GM19372 (cell line): ENCODE results near the gene UBP1.
"Not testable (repeated sequence)": the region's sequence is repeated elsewhere in the genome, so short reads cannot be mapped to it uniquely, and the experiment has no call there.

Experiments
- ATAC-seq: cut with Tn5 transposase; IDR thresholded peaks from one replicate; pipeline ENCODE4 v1.9.1; 2021; ENCODE audit warnings: mild to moderate bottlenecking, low read depth, moderate library complexity; ENCODE audit not compliant: unreplicated experiment

Gene UBP1, protein sequence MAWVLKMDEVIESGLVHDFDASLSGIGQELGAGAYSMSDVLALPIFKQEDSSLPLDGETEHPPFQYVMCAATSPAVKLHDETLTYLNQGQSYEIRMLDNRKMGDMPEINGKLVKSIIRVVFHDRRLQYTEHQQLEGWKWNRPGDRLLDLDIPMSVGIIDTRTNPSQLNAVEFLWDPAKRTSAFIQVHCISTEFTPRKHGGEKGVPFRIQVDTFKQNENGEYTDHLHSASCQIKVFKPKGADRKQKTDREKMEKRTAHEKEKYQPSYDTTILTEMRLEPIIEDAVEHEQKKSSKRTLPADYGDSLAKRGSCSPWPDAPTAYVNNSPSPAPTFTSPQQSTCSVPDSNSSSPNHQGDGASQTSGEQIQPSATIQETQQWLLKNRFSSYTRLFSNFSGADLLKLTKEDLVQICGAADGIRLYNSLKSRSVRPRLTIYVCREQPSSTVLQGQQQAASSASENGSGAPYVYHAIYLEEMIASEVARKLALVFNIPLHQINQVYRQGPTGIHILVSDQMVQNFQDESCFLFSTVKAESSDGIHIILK

DNA sequence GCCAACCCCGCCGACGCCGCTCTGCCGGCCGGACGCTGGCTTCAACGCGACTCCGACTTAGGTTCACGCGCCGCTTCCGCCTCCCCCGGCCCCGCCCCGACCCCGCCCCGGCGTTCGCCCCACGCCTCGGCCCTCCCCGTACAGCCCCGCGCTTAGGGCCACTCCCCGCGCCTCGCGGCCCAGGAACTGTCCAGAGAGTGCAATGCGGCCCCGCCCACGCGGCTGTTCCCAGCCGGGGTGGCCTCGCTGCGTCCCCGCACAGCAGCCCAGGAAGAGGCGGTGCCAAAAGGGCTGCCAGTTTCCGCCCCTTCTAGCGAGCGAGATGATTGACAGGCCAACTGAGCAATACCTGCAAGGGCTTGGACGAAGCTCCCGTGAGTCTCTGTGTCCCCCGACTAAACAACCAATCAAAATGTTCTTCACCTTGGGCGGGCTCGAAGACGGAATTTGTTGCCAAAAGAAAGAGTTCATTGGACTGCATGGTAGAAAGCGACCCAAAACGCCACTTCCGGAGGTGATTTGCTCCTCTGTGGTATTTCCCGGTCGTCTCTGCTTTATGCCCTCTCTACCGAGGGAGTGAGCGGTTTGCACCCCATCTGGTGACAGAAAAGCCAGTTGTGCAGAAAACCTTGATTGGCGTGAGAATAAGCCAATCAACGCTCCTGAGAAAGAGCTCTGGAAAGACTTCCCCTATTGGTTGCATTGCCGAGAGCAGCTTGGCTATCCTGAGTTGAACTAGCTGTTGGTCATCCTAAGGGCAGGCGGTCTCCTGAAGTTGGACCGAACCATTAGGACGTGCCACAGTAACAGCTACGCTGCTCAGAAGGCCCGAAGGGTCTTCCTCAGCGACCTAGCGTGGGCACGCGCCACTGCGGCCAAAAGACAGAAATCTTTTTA is at the start of gene UBP1:
TSS of gene UBP1 (minus strand) at position 78 of the 897 bp plus-strand sequence. CDS start 557 bp downstream, outside the sequence.
- ATAC-seq = peak; percentile 79

DNA sequence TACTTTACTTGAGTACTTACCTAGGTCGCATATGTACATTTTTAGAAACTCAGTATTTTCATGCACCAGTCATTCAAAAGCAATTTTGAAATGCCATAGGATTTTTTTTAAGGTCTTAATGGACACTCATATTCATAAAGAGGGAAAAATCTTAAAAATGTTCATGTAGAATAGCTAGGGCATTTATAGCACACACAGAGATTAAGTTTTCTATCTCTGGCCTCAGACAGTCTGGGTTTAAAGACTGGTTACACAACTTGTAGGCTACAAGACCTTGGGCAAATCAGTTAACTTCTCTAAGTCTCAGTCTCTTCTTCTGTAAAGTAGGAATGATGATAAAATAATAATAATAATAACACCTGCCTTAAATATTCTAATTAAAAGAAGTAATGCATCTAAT is 48.5 kb upstream of the UBP1 start:
- no peak for ATAC-seq

DNA sequence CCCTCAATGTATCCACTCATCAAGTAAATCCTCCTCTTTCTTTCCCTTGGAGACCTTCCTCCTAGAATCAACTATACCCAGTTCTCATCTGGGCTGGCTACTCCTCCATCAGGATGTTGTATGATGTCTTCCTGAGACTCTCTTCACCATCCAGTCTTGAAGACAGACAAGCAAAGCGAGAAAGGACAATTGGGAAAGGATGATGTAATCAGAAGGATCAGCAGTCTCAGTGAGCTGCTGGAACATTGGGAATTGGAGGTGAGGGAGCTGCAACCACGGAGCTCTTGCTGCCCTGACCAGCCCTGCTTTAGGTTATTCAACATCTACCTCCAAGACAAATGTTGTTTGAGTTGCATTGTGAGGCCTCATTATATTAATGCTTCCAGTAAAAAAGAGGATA is 48.0 kb upstream of the UBP1 start:
- no peak for ATAC-seq

DNA sequence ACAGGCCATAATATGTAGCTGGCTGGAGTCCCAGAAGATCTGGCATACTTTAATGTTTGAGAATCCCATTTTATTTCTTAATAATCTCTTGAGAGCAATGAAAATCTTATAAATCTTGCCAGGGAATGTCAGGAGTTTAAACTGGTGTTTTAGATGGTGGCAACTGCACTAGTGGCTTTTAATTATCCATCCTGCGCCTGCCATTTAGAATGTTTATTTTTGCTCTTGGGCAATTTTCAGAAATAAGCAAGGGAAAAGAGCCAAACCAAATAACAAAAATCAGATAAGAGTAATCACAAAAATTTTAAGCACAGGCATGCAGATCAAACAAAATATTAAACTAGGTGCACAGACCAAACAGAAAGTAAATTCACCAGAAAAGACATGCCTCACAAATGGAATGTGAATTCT is 41.9 kb upstream of the UBP1 start:
- ATAC-seq = no peak

DNA sequence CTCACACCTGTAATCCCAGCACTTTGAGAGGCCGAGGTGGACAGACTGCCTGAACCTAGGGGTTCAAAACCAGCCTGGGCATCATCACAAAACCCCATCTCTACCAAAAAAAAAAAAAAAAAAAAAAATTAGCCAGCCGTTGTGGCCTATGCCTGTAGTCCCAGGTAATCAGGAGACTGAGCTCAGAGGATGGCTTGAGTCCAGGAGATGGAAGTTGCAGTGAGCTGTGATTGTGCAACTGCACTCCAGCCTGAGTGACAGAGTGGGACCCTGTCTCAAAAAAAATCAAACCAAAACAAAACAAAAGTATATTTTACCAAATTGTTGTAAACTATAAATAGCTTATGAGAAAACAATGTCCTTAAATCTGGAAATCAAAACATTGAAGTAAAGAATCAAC is 34.7 kb upstream of the UBP1 start:
- ATAC-seq = no peak

DNA sequence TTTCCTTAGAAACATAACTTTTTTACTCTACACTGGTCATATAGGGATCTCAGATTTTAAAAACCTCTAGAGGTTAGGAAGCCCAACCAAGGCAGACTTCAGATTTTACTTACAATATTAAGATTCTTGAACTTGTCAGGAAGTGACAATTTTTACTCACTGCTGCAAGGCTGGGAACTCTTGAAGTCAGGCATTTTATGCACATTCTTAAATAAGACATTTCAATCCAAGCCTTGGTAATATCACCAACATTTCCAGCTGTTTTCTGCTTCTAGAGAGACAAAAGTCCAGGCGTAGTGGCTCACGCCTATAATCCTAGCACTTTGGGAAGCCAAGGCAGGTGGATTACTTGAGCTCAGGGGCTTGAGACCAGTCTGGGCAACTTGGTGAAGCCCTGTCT is 33.6 kb upstream of the UBP1 start:
- ATAC-seq = no peak

DNA sequence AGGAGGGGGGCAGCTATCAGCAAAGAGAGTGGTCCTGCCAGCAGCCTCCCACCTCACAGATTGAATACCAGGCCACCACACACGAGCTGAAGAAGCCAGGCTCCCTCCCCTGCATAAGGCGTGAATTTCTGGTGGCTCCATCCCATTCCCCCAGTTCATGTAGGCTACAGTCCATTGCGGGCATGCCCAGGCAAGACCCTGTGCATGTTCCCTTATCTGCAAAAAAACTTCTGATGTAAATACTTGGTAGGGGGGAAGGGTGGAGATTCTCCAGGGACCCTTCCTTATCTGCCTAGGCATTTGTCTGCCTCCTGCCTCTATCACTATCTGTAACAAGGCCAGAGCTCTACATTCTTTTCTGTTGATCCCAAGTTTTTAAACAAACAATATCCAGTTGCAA is 27.6 kb upstream of the UBP1 start:
- no peak for ATAC-seq

DNA sequence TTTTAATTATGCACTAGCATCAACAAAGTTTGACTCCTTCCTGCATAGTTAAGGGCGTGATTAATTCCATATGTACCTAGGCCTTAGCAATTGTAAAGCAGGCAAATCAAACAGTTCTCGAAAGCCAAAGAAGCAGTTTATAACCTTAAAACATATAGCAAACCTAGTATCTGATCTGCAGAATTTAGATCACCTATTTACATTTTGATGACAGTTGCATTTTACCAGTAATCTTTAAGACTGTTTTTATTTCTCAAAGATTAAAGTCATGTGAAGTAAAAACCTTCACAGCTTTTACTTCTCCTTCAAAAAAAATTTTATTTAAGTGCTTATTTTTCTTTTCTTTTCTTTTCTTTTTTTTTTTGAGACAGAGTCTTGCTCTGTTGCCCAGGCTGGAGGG is 20.9 kb upstream of the UBP1 start:
- no peak for ATAC-seq

DNA sequence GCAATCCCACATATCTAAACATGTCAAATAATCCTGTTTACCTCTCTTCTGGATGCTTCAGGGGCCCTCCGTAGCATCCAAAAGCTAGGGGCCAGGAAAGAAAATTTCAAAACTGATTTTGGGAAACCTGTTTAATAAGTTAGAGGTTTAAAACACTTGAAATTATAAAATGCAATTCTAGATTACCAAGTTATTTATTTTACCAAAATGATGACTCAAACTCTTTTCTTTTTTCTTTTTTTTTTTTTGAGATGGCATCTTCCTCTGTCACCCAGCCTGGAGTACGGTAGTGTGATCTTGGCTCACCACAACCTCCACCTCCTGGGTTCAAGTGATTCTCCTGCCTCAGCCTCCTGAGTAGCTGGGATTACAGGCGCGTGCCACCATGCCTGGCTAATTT is 19.4 kb upstream of the UBP1 start:
- ATAC-seq = not testable (repeated sequence)

DNA sequence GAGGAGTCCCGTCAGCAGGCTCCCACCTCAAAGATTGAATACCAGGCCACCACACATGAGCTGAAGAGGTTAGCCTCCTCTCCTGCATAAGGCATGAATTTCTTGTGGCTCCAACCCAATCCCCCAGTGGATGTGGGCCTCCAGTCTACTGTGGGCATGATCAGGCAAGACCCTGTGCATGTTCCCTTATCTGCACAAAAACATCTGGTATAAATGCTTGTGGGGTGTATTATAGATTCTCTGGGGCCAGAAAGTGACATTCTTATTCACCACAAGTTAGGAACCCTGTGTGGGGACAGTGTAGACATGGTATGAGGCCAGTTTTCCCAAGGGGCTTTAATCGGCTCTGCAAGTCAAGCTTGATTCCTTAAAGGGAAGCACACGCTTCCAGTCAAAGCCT is 18.2 kb upstream of the UBP1 start:
- ATAC-seq = no peak

DNA sequence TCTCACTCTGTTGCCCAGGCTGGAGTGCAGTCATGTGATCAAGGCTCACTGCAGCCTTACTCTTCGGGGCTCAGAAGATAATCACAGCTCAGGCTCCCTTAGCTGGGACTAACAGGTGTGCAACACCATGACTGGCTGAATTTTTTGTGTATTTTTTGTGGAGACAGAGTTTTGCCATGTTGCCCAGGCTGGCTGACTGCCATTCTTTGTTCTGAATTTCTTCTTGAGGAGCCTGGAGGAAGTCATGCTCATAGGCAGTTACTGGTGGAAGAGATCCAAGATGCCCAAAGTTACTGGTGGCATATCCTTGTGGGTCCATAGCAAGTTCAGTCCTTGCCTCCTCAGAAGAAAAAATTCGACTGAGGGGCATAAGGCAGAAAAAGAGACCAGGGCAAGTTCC is 16.6 kb upstream of the UBP1 start:
- no peak for ATAC-seq

DNA sequence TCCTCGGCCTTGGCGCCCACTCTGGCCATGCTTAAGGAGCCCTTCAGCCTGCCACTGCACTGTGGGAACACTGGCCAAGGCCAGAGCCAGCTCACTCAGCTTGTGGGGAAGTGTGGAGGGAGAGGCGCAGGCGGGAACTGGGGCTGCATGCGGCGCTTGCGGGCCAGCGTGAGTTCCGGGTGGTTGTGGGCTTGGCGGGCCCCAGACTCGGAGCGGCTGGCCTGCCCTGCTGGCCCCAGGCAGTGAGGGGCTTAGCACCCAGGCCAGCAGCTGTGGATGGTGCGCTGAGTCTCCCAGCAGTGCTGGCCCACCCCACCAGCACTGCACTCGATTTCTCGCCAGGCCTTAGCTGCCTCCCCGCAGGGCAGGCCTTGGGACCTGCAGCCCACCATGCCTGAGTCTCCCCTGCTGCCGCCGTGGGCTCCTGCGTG is 13.1 kb upstream of the UBP1 start:
- no peak for ATAC-seq

DNA sequence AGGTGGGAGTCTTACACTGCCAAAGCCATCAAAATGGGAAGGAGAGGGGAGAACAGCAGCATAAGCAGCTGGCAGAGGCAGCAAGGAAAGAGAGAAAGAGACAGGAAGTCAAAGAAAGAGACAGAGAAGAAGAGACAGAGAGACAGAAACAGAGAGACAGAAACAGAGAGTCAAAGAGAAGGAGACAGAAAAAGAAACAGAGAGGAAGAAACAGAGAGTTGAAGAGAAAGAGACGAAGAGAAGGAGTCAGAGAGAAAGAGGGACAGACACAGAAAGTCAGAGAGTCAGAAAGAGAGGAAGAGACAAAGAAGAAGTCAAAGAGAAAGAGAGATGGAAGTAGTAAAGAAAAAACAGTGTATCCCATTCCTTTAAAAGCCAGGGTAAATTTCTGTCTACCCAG is 11.8 kb upstream of the UBP1 start:
- ATAC-seq = not testable (repeated sequence)

DNA sequence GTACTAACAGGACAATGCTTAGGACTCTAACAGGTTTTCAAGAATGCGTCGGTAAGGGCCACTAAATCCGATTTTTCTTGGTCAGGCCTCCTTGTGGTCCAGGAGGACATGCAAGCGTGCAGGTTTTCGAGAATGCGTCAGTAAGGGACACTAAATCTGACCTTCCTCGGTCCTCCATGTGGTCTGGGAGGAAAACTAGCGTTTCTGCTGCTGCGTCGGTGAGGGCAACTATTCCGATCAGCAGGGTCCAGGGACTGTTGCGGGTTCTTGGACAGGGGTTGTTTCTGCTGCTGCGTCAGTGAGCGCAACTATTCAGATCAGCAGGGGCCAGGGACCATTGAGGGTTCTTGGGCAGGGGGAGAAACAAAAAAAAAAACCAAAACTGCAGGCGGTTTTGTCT is 7.8 kb upstream of the UBP1 start:
- no peak for ATAC-seq

DNA sequence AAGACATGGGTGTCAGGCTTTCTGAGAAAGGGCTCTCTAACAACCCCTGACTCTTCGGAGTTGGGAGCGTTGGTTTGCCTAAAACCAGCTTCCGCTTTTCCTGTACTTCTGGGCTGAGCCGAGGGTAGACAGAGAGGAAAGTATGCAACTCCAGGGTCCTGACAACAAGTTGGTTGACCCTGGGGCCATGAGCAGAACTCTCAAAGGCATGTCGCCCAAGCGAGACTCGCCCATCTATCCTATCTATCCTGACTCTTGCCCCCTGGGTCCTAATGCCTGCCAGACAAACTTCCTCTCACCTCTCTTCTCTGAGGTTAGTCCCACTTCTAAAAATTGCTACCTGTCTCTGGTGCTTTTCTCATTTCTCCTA is 7.0 kb upstream of the UBP1 start:
- not testable (repeated sequence) for ATAC-seq

DNA sequence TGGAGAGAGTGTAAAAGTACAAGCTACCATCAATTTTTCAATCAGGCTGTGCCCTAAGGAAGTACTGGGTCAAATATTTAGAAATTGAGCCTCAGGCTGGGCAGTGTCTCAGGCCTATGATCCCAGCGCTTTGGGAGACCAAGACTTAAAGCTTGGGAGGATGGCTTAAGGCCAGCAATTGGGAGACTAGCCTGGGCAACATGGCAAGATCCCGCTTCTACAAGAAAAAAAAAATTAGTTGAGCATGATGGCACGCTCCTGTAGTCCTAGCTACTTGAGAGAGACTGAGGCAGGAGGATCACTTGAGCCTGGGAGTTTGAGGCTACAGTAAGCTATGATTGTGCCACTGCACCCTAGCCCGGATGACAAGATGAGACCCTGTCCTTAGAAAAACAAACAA is 2.0 kb upstream of the UBP1 start:
- ATAC-seq = no peak

DNA sequence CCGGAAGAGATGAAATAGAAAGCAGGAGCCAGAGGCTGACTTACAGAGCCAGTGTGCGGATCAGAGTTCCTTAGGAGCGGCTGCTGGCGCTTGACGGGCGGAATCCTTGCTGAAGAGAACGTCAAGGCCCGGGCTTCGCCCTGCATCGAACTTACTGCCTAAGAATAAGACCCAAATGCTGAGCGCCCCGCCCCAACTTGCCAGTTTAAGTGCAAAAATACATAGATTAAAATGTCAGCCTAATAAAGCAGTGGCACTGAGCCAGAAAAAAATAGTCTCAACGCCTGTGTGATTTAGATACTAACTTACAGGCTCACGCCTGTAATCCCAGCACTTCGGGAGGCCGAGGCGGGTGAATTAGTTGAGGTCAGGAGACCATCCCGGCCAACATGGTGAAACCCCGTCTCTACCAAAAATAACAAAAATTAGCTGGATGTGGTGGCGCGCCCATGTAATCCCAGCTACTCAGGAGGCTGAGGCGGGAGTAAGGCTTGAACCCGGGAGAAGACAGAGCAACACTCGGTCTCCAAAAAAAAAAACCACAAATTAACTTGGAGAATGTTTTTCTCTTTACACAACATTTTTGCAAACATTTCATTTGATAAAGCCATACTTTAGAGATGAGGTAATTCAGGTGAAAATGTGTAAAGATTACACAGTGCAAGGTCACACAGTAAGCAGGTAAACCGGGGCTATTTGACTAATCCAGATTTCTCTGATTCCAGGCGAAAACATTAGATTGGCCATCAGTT is 1.2 kb upstream of the UBP1 start:
- no peak for ATAC-seq

DNA sequence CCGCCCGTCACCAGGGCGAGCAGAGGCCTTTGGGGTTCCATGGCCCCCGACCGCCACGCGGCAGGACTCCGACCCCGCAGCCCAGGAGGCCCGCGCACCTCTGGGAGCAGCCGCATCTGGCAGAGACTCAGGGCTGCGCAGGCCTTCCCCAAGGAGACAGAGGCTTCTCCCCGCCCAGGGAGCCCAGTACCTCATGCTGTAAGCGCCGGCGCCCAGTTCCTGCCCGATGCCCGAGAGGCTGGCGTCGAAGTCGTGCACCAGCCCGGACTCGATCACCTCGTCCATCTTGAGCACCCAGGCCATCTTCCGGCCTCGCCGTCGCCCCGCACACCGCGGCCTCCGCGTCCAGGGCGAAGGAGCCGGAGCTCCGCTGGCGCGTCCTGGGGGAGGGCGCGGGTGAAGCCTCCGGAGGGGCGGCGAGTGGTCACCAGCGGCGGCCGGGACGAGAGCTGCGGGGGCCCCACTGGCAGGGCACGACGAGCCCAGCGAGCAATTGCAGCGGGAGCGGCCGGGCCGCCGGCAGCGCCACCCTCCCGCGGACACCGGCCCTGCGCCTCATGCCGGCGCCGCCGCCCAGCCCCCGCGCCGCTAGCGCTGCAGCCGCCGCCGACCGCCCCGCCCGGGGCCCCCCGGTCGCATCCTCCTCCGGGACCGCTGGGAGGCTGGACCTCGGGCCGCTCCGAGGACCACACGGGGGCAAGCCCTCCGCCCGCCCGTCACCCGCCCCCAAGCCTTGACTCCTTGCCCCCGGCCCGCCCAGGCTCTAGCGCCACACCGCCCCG is 468 bp downstream of the UBP1 start:
- ATAC-seq = peak; percentile 25

DNA sequence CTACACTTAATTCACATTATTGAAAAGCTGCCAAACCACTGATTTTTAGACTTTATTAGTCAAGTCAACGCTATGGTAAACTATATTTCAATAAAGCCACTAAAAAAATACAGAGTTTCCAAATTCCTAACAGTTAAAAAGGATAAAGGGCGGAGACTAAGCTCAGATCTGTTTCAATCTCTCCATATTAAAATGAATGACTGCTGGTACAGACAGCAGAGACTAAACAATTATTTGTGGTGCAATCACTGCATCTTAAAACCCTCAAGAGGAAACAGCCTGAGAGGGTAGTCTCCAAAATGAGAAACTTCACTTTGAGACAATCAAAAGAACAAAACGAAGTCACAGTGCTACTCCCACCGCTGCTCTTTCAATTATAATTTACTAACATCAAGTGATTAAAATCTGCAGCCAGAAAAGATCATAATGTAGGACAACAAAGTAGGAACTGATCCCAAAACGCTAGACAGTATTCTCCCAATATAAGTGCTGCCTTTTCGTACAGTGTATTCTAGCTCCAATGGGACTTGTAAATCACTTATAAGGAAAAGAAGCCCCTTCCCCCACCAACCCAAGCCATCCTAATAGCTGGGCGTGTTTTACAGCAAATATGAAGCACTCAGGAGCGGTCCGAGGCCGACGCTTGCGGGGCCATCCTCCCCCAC is 1.2 kb downstream of the UBP1 start:
- ATAC-seq = no peak
